Neuronal stem cell (in vitro differentiated cells): ENCODE measurements around the gene FIP1L1.

ENCODE experiments used
- DNase-seq: peaks from one replicate; pipeline ENCODE4 v3.0.0-alpha.2; 2013; ENCODE audit warnings: low spot score
- H2AFZ ChIP-seq: one replicate; pipeline ENCODE4 v1.6.1; 2013; ENCODE audit warnings: mild to moderate bottlenecking, low read length, inconsistent platforms
- H2AK5ac ChIP-seq: 2 replicates; pipeline ENCODE4 v1.6.1; 2013; ENCODE audit warnings: low read depth, mild to moderate bottlenecking, inconsistent platforms, low read length, moderate library complexity, mixed read lengths
- H2BK120ac ChIP-seq: 2 replicates; pipeline ENCODE4 v1.6.1; 2013; ENCODE audit warnings: low read depth, mild to moderate bottlenecking, inconsistent platforms, low read length, moderate library complexity, mixed read lengths
- H2BK12ac ChIP-seq: one replicate; pipeline ENCODE4 v1.6.1; 2013; ENCODE audit warnings: low read length, inconsistent platforms
- H2BK15ac ChIP-seq: 2 replicates; pipeline ENCODE4 v1.6.1; 2013; ENCODE audit warnings: mild to moderate bottlenecking, low read length, inconsistent platforms, mixed read lengths
- H2BK5ac ChIP-seq: one replicate; pipeline ENCODE4 v1.6.1; 2013; ENCODE audit warnings: inconsistent platforms, mild to moderate bottlenecking, low read length, moderate library complexity
- H3K14ac ChIP-seq: one replicate; pipeline ENCODE4 v1.6.1; 2013; ENCODE audit warnings: low read length, inconsistent platforms
- H3K18ac ChIP-seq: 2 replicates; pipeline ENCODE4 v1.6.1; 2013; ENCODE audit warnings: low read length, inconsistent platforms
- H3K23ac ChIP-seq: 2 replicates; pipeline ENCODE4 v1.6.1; 2013; ENCODE audit warnings: low read depth, mild to moderate bottlenecking, mixed read lengths, low read length, inconsistent platforms; ENCODE audit not compliant: poor library complexity
- H3K27ac ChIP-seq: replicated peaks from 3 replicates; pipeline ENCODE4 v1.5.1; 2013; ENCODE audit warnings: low read length, inconsistent platforms
- H3K27me3 ChIP-seq, 3 experiments: 2 replicates each; pipeline ENCODE4 v1.6.1; 2013; ENCODE audit warnings: low read length in 3 of 3, mild to moderate bottlenecking in 2 of 3, inconsistent platforms in 1 of 3, low read depth in 1 of 3, mixed read lengths in 1 of 3, moderate library complexity in 1 of 3; ENCODE audit not compliant: control insufficient read depth in 3 of 3, insufficient read depth in 3 of 3
- H3K36me3 ChIP-seq, 2 donors: replicated peaks in 1 of 2; 2 replicates each; pipeline ENCODE4 v1.6.1; 2013; ENCODE audit warnings: low read length in 2 of 2; ENCODE audit not compliant: control insufficient read depth in 2 of 2, insufficient read depth in 2 of 2
- H3K4ac ChIP-seq: 2 replicates; pipeline ENCODE4 v1.6.1; 2013; ENCODE audit warnings: inconsistent platforms, mild to moderate bottlenecking, low read length, moderate library complexity
- H3K4me1 ChIP-seq, 2 donors: 1 replicate in 1 of 2; 2 replicates in 1 of 2; pipeline ENCODE4 v1.6.1; 2013; ENCODE audit warnings: low read length in 2 of 2, low read depth in 1 of 2; ENCODE audit not compliant: control insufficient read depth in 2 of 2, insufficient read depth in 1 of 2
- H3K4me2 ChIP-seq: one replicate; pipeline ENCODE4 v1.6.1; 2013; ENCODE audit warnings: mild to moderate bottlenecking, low read length, inconsistent platforms; ENCODE audit not compliant: insufficient read depth, poor library complexity, severe bottlenecking
- H3K4me3 ChIP-seq, 2 donors: 2 replicates each; pipeline ENCODE4 v1.5.1; 2013; ENCODE audit warnings: low read length in 2 of 2, mild to moderate bottlenecking in 2 of 2, inconsistent platforms in 1 of 2, moderate library complexity in 1 of 2
- H3K79me1 ChIP-seq: one replicate; pipeline ENCODE4 v1.6.1; 2013; ENCODE audit warnings: low read depth, mild to moderate bottlenecking, inconsistent platforms, low read length, moderate library complexity
- H3K9ac ChIP-seq: one replicate; pipeline ENCODE4 v1.6.1; 2013; ENCODE audit warnings: mild to moderate bottlenecking, low read depth, low read length, inconsistent platforms; ENCODE audit not compliant: poor library complexity
- H3K9me3 ChIP-seq, 2 donors: replicated peaks in 1 of 2; 2 replicates each; pipeline versions ENCODE3 to v1.6.1; 2013; ENCODE audit warnings: low read length in 2 of 2, mild to moderate bottlenecking in 2 of 2, inconsistent platforms in 1 of 2, low read depth in 1 of 2, mixed read lengths in 1 of 2, moderate library complexity in 1 of 2; ENCODE audit not compliant: control insufficient read depth in 2 of 2, insufficient read depth in 1 of 2
- H4K8ac ChIP-seq: one replicate; pipeline ENCODE4 v1.6.1; 2013; ENCODE audit warnings: low read depth, mild to moderate bottlenecking, inconsistent platforms, low read length, moderate library complexity
- H4K91ac ChIP-seq: one replicate; pipeline ENCODE4 v1.6.1; 2013; ENCODE audit warnings: low read length, low read depth, mild to moderate bottlenecking, inconsistent platforms; ENCODE audit not compliant: poor library complexity
- WGBS, 2 donors: extraction: QIAGEN DNeasy Blood & Tissue Kit; methylation state at CpG; one replicate each; pipeline ENCODE4 v1.1.7; 2013; ENCODE audit warnings: missing lambda C conversion rate in 2 of 2, mixed read lengths in 1 of 2; ENCODE audit not compliant: insufficient read length in 2 of 2, insufficient replicate concordance in 1 of 2; ENCODE audit errors: extremely low coverage in 2 of 2; 5-methylcytosine and 5-hydroxymethylcytosine counted together

FIP1L1 gene

DNA sequence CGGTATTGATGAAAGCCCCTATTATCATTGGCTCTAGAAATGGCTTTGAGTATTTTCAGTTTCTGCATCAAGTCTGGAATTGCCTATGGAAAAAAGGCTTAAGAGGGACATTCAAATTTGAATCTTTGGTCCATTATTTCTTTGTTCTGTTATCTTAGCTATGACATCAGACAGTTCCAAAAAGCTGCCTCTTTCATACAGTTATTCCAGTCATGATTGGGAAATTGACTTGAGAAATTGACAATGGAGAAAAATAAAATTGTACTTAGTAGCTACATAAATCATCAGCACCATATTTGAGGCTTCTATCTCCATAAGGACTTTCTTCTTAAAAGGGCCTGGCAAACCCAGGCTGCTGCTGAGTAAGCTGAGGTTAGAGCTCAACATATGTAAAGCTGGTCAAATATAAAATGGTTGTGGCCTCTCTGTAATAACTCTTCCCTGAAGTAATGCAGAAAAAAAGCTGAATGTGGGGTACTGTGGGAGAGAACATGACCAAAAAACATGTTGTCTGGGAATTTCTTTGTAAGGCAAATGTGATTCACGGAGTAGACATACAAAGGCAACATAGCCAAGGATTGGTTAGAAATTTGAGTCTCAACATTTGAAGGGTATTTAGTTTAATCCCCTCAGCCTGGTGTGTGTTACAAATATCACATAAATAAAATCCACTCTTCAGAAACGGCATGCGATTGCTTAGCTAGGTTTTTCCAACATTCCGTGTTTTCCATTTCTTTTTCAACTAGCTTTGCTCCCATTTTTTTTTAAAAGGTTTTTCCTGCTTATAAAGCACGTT lies 112.9 kb downstream of the FIP1L1 start:
- Histone ChIP-seq H2BK12ac (no peak overlapping the region), H3K4me1 (no peaks in the 10 kb centered on the region), H3K18ac (no peak overlapping the region), H3K9me3 (no peaks in the 10 kb centered on the region), H2BK5ac (no peak overlapping the region), H3K4ac (no peak overlapping the region), H4K91ac (no peak overlapping the region), H3K36me3 (no peaks in the 10 kb centered on the region), H3K4me3 (no peak overlapping the region), H2AK5ac (no peak overlapping the region), H2BK120ac (no peak overlapping the region), H3K23ac (no peak overlapping the region), H4K8ac (no peak overlapping the region), H2BK15ac (no peak overlapping the region), H3K14ac (no peak overlapping the region), H3K27me3 (no peaks in the 10 kb centered on the region), H3K79me1 (no peaks in the 10 kb centered on the region), H3K4me2 (no peak overlapping the region), H2AFZ (no peak overlapping the region), H3K27ac (no peak overlapping the region), H3K9ac (no peak overlapping the region)
- no CpG with 5 or more reads among the region's 6 CpGs for WGBS, 2 donors
- no peak for DNase-seq

GRCh38 chr4:53490965-53491622 lies 113.7 kb downstream of the FIP1L1 start:
- H3K4me1 ChIP-seq: no peaks in the 10 kb centered on the region
- no peak overlapping the region for H3K14ac ChIP-seq
- no peaks in the 10 kb centered on the region for H3K79me1 ChIP-seq
- H2AFZ ChIP-seq: no peak overlapping the region
- H3K4me2 ChIP-seq: no peak overlapping the region
- no peak overlapping the region for H3K9ac ChIP-seq
- no peaks in the 10 kb centered on the region for H3K9me3 ChIP-seq
- no CpG with 5 or more reads among the region's 3 CpGs for WGBS, 2 donors
- no peak overlapping the region for H3K18ac ChIP-seq
- H4K91ac ChIP-seq: no peak overlapping the region
- no peak overlapping the region for H2BK15ac ChIP-seq
- no peak overlapping the region for H4K8ac ChIP-seq
- H3K27ac ChIP-seq: no peak overlapping the region
- H2BK5ac ChIP-seq: no peak overlapping the region
- H3K27me3 ChIP-seq: no peaks in the 10 kb centered on the region
- H2AK5ac ChIP-seq: no peak overlapping the region
- H3K23ac ChIP-seq: no peak overlapping the region
- no peaks in the 10 kb centered on the region for H3K36me3 ChIP-seq
- no peak overlapping the region for H3K4ac ChIP-seq
- no peak overlapping the region for H2BK12ac ChIP-seq
- H3K4me3 ChIP-seq: no peak overlapping the region
- H2BK120ac ChIP-seq: no peak overlapping the region
- DNase-seq: no peak

- Histone ChIP-seq H4K91ac (no peak overlapping the region), H3K4ac (no peak overlapping the region), H2BK12ac (no peak overlapping the region), H3K4me1 (peaks cover 0 to 9% of the 10 kb centered on the region in 2 donors), H2BK120ac (no peak overlapping the region), H2AK5ac (no peak overlapping the region), H2BK5ac (no peak overlapping the region), H2AFZ (no peak overlapping the region), H3K27ac (no peak overlapping the region), H3K18ac (no peak overlapping the region), H3K79me1 (no peaks in the 10 kb centered on the region), H3K14ac (no peak overlapping the region), H3K27me3 (no peaks in the 10 kb centered on the region), H3K4me3 (no peak overlapping the region), H3K9ac (no peak overlapping the region), H3K23ac (no peak overlapping the region), H2BK15ac (no peak overlapping the region), H3K36me3 (no peaks in the 10 kb centered on the region), H3K9me3 (no peaks in the 10 kb centered on the region), H3K4me2 (no peak overlapping the region), H4K8ac (no peak overlapping the region)
- whole genome bisulfite sequencing, 2 donors: 100% methylated on average over 2 of the region's 6 CpGs; no CpG with 5 or more reads in 1 of the 2 donors
- no peak for DNase-seq
These were observed 117.4 kb downstream of the FIP1L1 start for GRCh38 chr4:53494851-53495250.

- H2BK12ac ChIP-seq: no peak overlapping the region
- no peak overlapping the region for H4K8ac ChIP-seq
- no peak overlapping the region for H3K9ac ChIP-seq
- no peak overlapping the region for H2BK120ac ChIP-seq
- H3K14ac ChIP-seq: no peak overlapping the region
- DNase-seq: no peak
- no CpG with 5 or more reads among the region's 7 CpGs for WGBS, 2 donors
- no peak overlapping the region for H2BK5ac ChIP-seq
- H2AK5ac ChIP-seq: no peak overlapping the region
- no peaks in the 10 kb centered on the region for H3K79me1 ChIP-seq
- no peak overlapping the region for H3K4me2 ChIP-seq
- no peaks in the 10 kb centered on the region for H3K9me3 ChIP-seq
- no peak overlapping the region for H3K4me3 ChIP-seq
- no peak overlapping the region for H2BK15ac ChIP-seq
- no peak overlapping the region for H4K91ac ChIP-seq
- H3K4ac ChIP-seq: no peak overlapping the region
- H3K27ac ChIP-seq: no peak overlapping the region
- H3K4me1 ChIP-seq: peaks cover 0 to 10% of the 10 kb centered on the region in 2 donors
- no peaks in the 10 kb centered on the region for H3K36me3 ChIP-seq
- H3K18ac ChIP-seq: peak overlapping the region; percentile 62
- H2AFZ ChIP-seq: no peak overlapping the region
- no peak overlapping the region for H3K23ac ChIP-seq
- H3K27me3 ChIP-seq: no peaks in the 10 kb centered on the region
These were observed 120.2 kb downstream of the FIP1L1 start for GRCh38 chr4:53497487-53498244.
